Endothelial cell of umbilical vein (primary cell): ENCODE measurements around the gene NLRP4. TPM values are rescaled to one million over a fixed set of nuclear protein-coding genes. Genes with fewer than 3 reads are reported as not detected.

Experiments used
- BruUV-seq: library from RNA; stranded (reverse); fragments of 400-500 nt; replicated peaks from 2 replicates; lab custom pipeline; 2021; lab: Mats Ljungman, UMichigan
- CTCF ChIA-PET: fragments of 300-600, 350-600 bp; sonication (Branson Sonifier 250); formaldehyde crosslinking; loops from one replicate; lab custom pipeline; 2021; ENCODE audit warnings: antibody characterized with exemption, inconsistent platforms; lab: Charles Lee
- POLR2A ChIA-PET: fragments of 300-600, 350-600 bp; sonication (Branson Sonifier 250); formaldehyde crosslinking; loops from one replicate; lab custom pipeline; 2021; ENCODE audit warnings: antibody characterized with exemption, inconsistent platforms; lab: Charles Lee
- DNase-seq: peaks from one replicate; pipeline ENCODE4 v3.0.0-alpha.2; 2011; ENCODE audit warnings: low read depth, low spot score
- FAIRE-seq: peaks from 2 replicates; lab custom pipeline; 2011; peaks lifted over from hg19 to GRCh38; lab: Jason Lieb, UNC
- H2AFZ ChIP-seq: 2 replicates; pipeline ENCODE4 v1.6.0; 2012; ENCODE audit warnings: low read depth, low read length, control low read depth, inconsistent platforms
- H3K27ac ChIP-seq: 2 replicates; pipeline ENCODE4 v1.5.1; 2011; ENCODE audit warnings: low read depth, mild to moderate bottlenecking, control low read depth, low read length, moderate library complexity; ENCODE audit not compliant: insufficient read depth
- H3K27me3 ChIP-seq, 2 experiments: 2 replicates each; pipeline versions ENCODE4 v1.6.0 to v1.6.1; 2011; ENCODE audit warnings: low read length in 2 of 2, mixed read lengths in 1 of 2; ENCODE audit not compliant: control insufficient read depth in 2 of 2, insufficient read depth in 2 of 2
- H3K36me3 ChIP-seq, 2 experiments: 2 replicates in 1 of 2; 3 replicates in 1 of 2; pipeline ENCODE4 v1.5.1; 2011; ENCODE audit warnings: low read length in 2 of 2, mild to moderate bottlenecking in 1 of 2, moderate library complexity in 1 of 2; ENCODE audit not compliant: control insufficient read depth in 2 of 2, insufficient read depth in 2 of 2; ENCODE audit errors: extremely low read depth in 1 of 2
- H3K4me1 ChIP-seq: 3 replicates; pipeline ENCODE4 v1.5.1; 2011; ENCODE audit warnings: mild to moderate bottlenecking, low read length; ENCODE audit not compliant: control insufficient read depth, insufficient read depth; ENCODE audit errors: extremely low read depth
- H3K4me2 ChIP-seq: 2 replicates; pipeline ENCODE4 v1.6.1; 2011; ENCODE audit warnings: low read length, control low read depth, mixed read lengths; ENCODE audit not compliant: insufficient read depth
- H3K4me3 ChIP-seq, 3 experiments: fragments of 200-600 bp in 1 of 3; sonication (generic), shearing (Covaris generic) in 1 of 3; replicated peaks in 1 of 3; 2 replicates each; pipeline ENCODE4 v1.5.1; 2011 to 2016; ENCODE audit warnings: control low read depth in 3 of 3, low read length in 3 of 3, mild to moderate bottlenecking in 2 of 3, inconsistent platforms in 1 of 3, low read depth in 1 of 3, moderate library complexity in 1 of 3; ENCODE audit not compliant: insufficient read depth in 1 of 3
- H3K79me2 ChIP-seq: 2 replicates; pipeline ENCODE4 v1.6.0; 2012; ENCODE audit warnings: low read length, inconsistent platforms; ENCODE audit not compliant: control insufficient read depth, insufficient read depth
- H3K9ac ChIP-seq: replicated peaks from 2 replicates; pipeline ENCODE3; 2011; ENCODE audit warnings: low read length, control low read depth; ENCODE audit not compliant: insufficient read depth; ENCODE audit errors: extremely low read depth
- H3K9me1 ChIP-seq: replicated peaks from 3 replicates; pipeline ENCODE4 v1.6.0; 2011; ENCODE audit warnings: mild to moderate bottlenecking, low read length; ENCODE audit not compliant: control insufficient read depth, insufficient read depth; ENCODE audit errors: extremely low read depth
- H3K9me3 ChIP-seq: replicated peaks from 2 replicates; pipeline ENCODE4 v1.5.1; 2012; ENCODE audit warnings: low read length, inconsistent platforms; ENCODE audit not compliant: control insufficient read depth, insufficient read depth
- H4K20me1 ChIP-seq: replicated peaks from 2 replicates; pipeline ENCODE3; 2011; ENCODE audit warnings: mild to moderate bottlenecking, low read length; ENCODE audit not compliant: control insufficient read depth, insufficient read depth; ENCODE audit errors: extremely low read depth
- EZH2 ChIP-seq: IDR thresholded peaks from 2 replicates; pipeline ENCODE4 v1.6.1; 2012; ENCODE audit warnings: borderline replicate concordance, low read depth, mild to moderate bottlenecking, moderate library complexity, low read length, inconsistent platforms; ENCODE audit not compliant: severe bottlenecking
- FOS ChIP-seq: IDR thresholded peaks from 2 replicates; pipeline ENCODE4 v1.6.1; 2011; ENCODE audit warnings: mild to moderate bottlenecking, low read length, moderate library complexity, borderline replicate concordance; ENCODE audit not compliant: insufficient read depth
- GATA2 ChIP-seq: IDR thresholded peaks from 2 replicates; pipeline ENCODE4 v1.7.0; 2011; ENCODE audit warnings: low read depth, mild to moderate bottlenecking, moderate library complexity, mixed read lengths, low read length; ENCODE audit not compliant: insufficient read length, insufficient read depth
- JUN ChIP-seq: IDR thresholded peaks from 2 replicates; pipeline ENCODE4 v1.6.1; 2011; ENCODE audit warnings: borderline replicate concordance, low read depth; ENCODE audit not compliant: insufficient read length, insufficient read depth
- MAX ChIP-seq: IDR thresholded peaks from 2 replicates; pipeline ENCODE4 v1.6.1; 2011; ENCODE audit not compliant: insufficient read depth, insufficient read length
- MYC ChIP-seq: IDR thresholded peaks from one replicate; pipeline ENCODE4 v1.6.1; 2011; ENCODE audit warnings: mild to moderate bottlenecking, low read depth, low read length
- POLR2A ChIP-seq: IDR thresholded peaks from 2 replicates; pipeline ENCODE4 v1.6.1; 2012; ENCODE audit warnings: low read depth, mild to moderate bottlenecking, control low read depth, low read length
- POLR2AphosphoS5 ChIP-seq: IDR thresholded peaks from 2 replicates; pipeline ENCODE4 v1.6.1; 2012; ENCODE audit warnings: low read depth, mild to moderate bottlenecking, control low read depth, low read length, moderate library complexity; ENCODE audit not compliant: insufficient read depth
- dilution Hi-C: fragments of 300-500 bp; cut with MboI; formaldehyde crosslinking; loops from one replicate; pipeline ENCODE4 v1.15.0; 2019; ENCODE audit warnings: low sequenced_read_pairs; ENCODE audit not compliant: extremely low pct_ligation_motif_present
- intact Hi-C: fragments of 100-400 bp; cut with micrococcal nuclease; formaldehyde crosslinking; loops from one replicate; pipeline ENCODE4 v1.10.0; 2022
- polyA plus RNA-seq, 4 experiments: library from polyadenylated mRNA; depleted of rRNA in 3 of 4; stranded (reverse) in 3 of 4; unstranded in 1 of 4; fragments of >200 nt; gene quantifications; 2 replicates each; pipeline versions ENCODE4 v1.2.1 to v1.2.3, GENCODE V29; 2011 to 2012; ENCODE audit warnings: missing spikeins in 1 of 4
- total RNA-seq: library from RNA; stranded (reverse); gene quantifications from 2 replicates; pipeline ENCODE4 v1.2.3, GENCODE V29; 2021
- TF ChIP-seq, protein P1 (sequence below), 2 donors: IDR thresholded peaks; 1 replicate in 1 of 2; 2 replicates in 1 of 2; pipeline ENCODE4 v1.5.1; 2011; ENCODE audit warnings: low read length in 2 of 2, mild to moderate bottlenecking in 2 of 2, moderate library complexity in 2 of 2, control low read depth in 1 of 2, inconsistent platforms in 1 of 2, low read depth in 1 of 2; ENCODE audit not compliant: insufficient read depth in 1 of 2; ENCODE audit errors: extremely low read depth in 1 of 2

Gene NLRP4
- total and polyA plus RNA-seq, 2 donors (not counting 3 experiments of a cell fraction or from before 2014, with no cell fraction given), result not detected

- no TSS peak for BruUV-seq
- Histone ChIP-seq H3K9me1 (no peaks in the 10 kb centered on the region), H3K4me1 (no peaks in the 10 kb centered on the region), H3K79me2 (no peaks in the 10 kb centered on the region), H3K4me2 (no peak overlapping the region), H3K27me3 (no peaks in the 10 kb centered on the region), H2AFZ (no peak overlapping the region), H3K4me3 (no peak overlapping the region), H3K9ac (no peak overlapping the region), H3K36me3 (no peaks in the 10 kb centered on the region), H3K27ac (no peak overlapping the region), H3K9me3 (peaks cover 6% of the 10 kb centered on the region), H4K20me1 (no peaks in the 10 kb centered on the region)
- CTCF ChIA-PET, result no interaction called here
- POLR2A ChIA-PET, result no interaction called here
- intact Hi-C loops, result no loop called here
- dilution Hi-C loops, result no loop called here
- no peak for TF ChIP-seq POLR2A
- TF ChIP-seq, protein P1, sequence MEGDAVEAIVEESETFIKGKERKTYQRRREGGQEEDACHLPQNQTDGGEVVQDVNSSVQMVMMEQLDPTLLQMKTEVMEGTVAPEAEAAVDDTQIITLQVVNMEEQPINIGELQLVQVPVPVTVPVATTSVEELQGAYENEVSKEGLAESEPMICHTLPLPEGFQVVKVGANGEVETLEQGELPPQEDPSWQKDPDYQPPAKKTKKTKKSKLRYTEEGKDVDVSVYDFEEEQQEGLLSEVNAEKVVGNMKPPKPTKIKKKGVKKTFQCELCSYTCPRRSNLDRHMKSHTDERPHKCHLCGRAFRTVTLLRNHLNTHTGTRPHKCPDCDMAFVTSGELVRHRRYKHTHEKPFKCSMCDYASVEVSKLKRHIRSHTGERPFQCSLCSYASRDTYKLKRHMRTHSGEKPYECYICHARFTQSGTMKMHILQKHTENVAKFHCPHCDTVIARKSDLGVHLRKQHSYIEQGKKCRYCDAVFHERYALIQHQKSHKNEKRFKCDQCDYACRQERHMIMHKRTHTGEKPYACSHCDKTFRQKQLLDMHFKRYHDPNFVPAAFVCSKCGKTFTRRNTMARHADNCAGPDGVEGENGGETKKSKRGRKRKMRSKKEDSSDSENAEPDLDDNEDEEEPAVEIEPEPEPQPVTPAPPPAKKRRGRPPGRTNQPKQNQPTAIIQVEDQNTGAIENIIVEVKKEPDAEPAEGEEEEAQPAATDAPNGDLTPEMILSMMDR (IDR thresholded peaks at IDR 0.05; ENCODE audit: extremely low read depth in 1 of 2, insufficient read depth in 1 of 2, low read depth in 1 of 2, low read length in 2 of 2), result no peak
- TF ChIP-seq POLR2AphosphoS5, result no peak
- no peak for TF ChIP-seq GATA2
- no peak for TF ChIP-seq MYC
- TF ChIP-seq JUN, result no peak
- TF ChIP-seq FOS, result no peak
- no peak for TF ChIP-seq EZH2
- no peak for TF ChIP-seq MAX
- DNase-seq (no peak), FAIRE-seq (no peak)
These were observed 77.4 kb downstream of the NLRP4 start for GRCh38 chr19:55913643-55914268.
